ENCODE data around the gene TRAPPC14. TPM values are rescaled to one million over a fixed set of nuclear protein-coding genes. Genes with fewer than 3 reads are reported as not detected.

TRAPPC14 gene
- total and polyA plus RNA-seq, 2 of the 8 experiments (the other 6 are each of a cell fraction or from before 2014, with no cell fraction given) = 11.9 to 22.1 TPM

DNA sequence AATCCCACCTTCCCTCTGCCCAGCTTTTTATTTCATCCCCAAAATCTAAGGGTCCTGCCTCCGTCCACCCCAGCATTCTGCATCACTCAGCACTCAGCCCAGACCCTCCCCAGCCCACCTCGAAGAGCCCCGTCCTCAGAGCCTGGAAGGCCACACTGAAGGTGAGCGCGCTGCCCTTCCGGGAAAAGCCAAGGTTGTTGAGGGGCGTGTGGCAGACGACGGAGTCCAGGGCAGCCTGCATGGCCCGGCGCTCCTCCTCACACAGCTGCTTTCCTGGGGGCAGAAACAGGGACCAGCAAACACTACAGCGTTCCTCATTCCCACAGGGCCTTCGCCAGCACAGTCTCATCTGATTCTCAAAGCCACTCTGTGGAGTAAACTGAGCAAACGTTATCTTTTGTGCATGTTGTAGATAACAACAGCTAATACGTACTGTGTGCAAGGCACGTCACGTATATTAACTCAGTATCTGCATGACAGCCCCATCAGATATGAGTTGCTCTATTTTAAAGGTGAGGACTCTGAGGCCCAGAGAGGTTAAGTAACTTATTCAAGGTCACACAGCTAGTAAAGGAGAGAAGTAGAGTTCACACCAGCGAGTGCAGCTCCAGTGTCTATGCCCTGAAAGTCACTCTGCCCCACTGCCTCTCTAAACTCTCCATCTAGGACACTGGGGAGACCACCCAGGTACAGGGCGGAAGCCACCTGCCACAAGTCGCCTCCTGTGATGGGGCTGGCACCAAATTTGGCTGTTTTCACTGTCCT lies 2.8 kb downstream of the TRAPPC14 start:
- DNase-seq (ENCODE audit: low read depth in 1 of 2, low spot score in 2 of 2) = no peak
- no peak overlapping the region; the same call in 1 of the 2 replicates for H4K8ac ChIP-seq (ENCODE audit: extremely low read depth, insufficient read depth, low read length)
- no peak overlapping the region for H2BK15ac ChIP-seq (ENCODE audit: low read length)
- peaks cover 6% of the 10 kb centered on the region for H3K23me2 ChIP-seq (ENCODE audit: low read depth, low read length)
- no peak overlapping the region for H2AK5ac ChIP-seq (ENCODE audit: low read depth, low read length)
- H3K27ac ChIP-seq (ENCODE audit: low read depth, low read length) = no peak overlapping the region
- no peak overlapping the region for H3K18ac ChIP-seq (ENCODE audit: extremely low read depth, low read length)
- H3K9me3 ChIP-seq (ENCODE audit: insufficient read depth in 2 of 2, low read depth in 1 of 2, low read length in 1 of 2) = no peaks in the 10 kb centered on the region
- H3K4ac ChIP-seq (replicated peaks; ENCODE audit: insufficient read length, low read depth, low read length) = no peak overlapping the region
- no peak overlapping the region for H3K4me3 ChIP-seq (ENCODE audit: extremely low read depth in 1 of 4, insufficient read depth in 2 of 4, low read depth in 3 of 4, low read length in 4 of 4)
- H4K91ac ChIP-seq (replicated peaks; ENCODE audit: insufficient read length, low read length) = no peak overlapping the region
- H3K14ac ChIP-seq (ENCODE audit: insufficient read length) = no peak overlapping the region
- ChIA-PET POLR2A (ENCODE audit: partially characterized antibody) (interaction anchor here (0.7 to 9.9 kb wide), 15 partner anchors 12 to 295 kb away, joined by 3 to 145 read pairs (median 4); partner anchors contain the start of genes AP4M1, GAL3ST4, GPC2 and MCM7), CTCF (ENCODE audit: partially characterized antibody) (interaction anchor here (0.6 to 7.9 kb wide), 4 partner anchors 13 to 77 kb away, joined by 3 to 83 read pairs (median 4); no protein-coding TSS in a partner anchor)
- no peak overlapping the region for H3K9ac ChIP-seq (replicated peaks in 1 of 4; ENCODE audit: extremely low read depth in 1 of 4, low read depth in 3 of 4, low read length in 3 of 4)
- TF ChIP-seq SIX5 (IDR thresholded peaks at IDR 0.05; ENCODE audit: low read depth, low read length) (no peak), KDM1A (IDR thresholded peaks at IDR 0.05; ENCODE audit: borderline replicate concordance, low read length) (peak; percentile 60; the same call in 1 of the 2 replicates)
- peaks cover 0 to 12% (median 8%) of the 10 kb centered on the region in 4 experiments; a peak in 5 of 7 replicates for H3K4me1 ChIP-seq (replicated peaks in 1 of 4; ENCODE audit: control insufficient read depth in 3 of 4, insufficient read depth in 4 of 4, low read length in 3 of 4)
- no peak overlapping the region for H4K5ac ChIP-seq (ENCODE audit: insufficient read length, low read depth, low read length)
- H2BK20ac ChIP-seq (ENCODE audit: low read length) = no peak overlapping the region
- H3K79me2 ChIP-seq (ENCODE audit: control insufficient read depth in 1 of 2, insufficient read depth in 2 of 2, low read length in 2 of 2) = no peaks in the 10 kb centered on the region; a peak in 1 of 4 replicates
- H2BK12ac ChIP-seq (ENCODE audit: low read depth, low read length) = no peak overlapping the region
- H3K36me3 ChIP-seq (ENCODE audit: control insufficient read depth in 2 of 4, insufficient read depth in 4 of 4, low read length in 3 of 4) = peaks cover 8 to 44% (median 26%) of the 10 kb centered on the region in 4 experiments
- H3K4me2 ChIP-seq (ENCODE audit: insufficient read depth in 1 of 2, low read depth in 2 of 2, low read length in 2 of 2) = no peak overlapping the region
- no peak overlapping the region for H2BK5ac ChIP-seq (ENCODE audit: low read depth, low read length)
- H3K27me3 ChIP-seq (replicated peaks in 1 of 4; ENCODE audit: control insufficient read depth in 3 of 4, extremely low read depth in 1 of 4, insufficient read depth in 3 of 4, low read length in 3 of 4) = no peaks in the 10 kb centered on the region
- H2BK120ac ChIP-seq (replicated peaks; ENCODE audit: low read depth, low read length) = no peak overlapping the region
- no peak overlapping the region for H3K23ac ChIP-seq (ENCODE audit: insufficient read length)
- FAIRE-seq = no peak
- no peak overlapping the region for H2AFZ ChIP-seq (ENCODE audit: low read length)
- no peak overlapping the region for H3K56ac ChIP-seq (replicated peaks; ENCODE audit: insufficient read length, low read depth, low read length)
- no peaks in the 10 kb centered on the region; the same call in 1 of the 2 replicates for H3K79me1 ChIP-seq (ENCODE audit: low read depth, low read length)
- 93% methylated on average over 16 of the region's 20 CpGs; no CpG with 5 or more reads in 1 of the 2 experiments for WGBS, 2 experiments (ENCODE audit: extremely low coverage in 1 of 2, insufficient coverage in 1 of 2, insufficient read length in 1 of 2, insufficient replicate concordance in 2 of 2, low coverage in 1 of 2, low lambda C conversion rate in 2 of 2, missing lambda C conversion rate in 1 of 2)
- peaks cover 14 to 32% of the 10 kb centered on the region in 2 experiments for H4K20me1 ChIP-seq (replicated peaks in 1 of 2; ENCODE audit: control insufficient read depth in 1 of 2, insufficient read depth in 2 of 2, low read length in 2 of 2)

Measured in H1 (cell line).